BLaER1 (cell line): Measurements from ENCODE around the gene TRIM44.
"Not testable (repeated sequence)": the region's sequence is repeated elsewhere in the genome, so short reads cannot be mapped to it uniquely, and the experiment has no call there.

ENCODE experiments used
- H3K27ac ChIP-seq: shearing (Covaris generic); formaldehyde crosslinking; 2 replicates; pipeline ENCODE4 v1.8.1; 2022
- H3K27me3 ChIP-seq: shearing (Covaris generic); formaldehyde crosslinking; 2 replicates; pipeline ENCODE4 v1.8.1; 2022
- H3K36me3 ChIP-seq: shearing (Covaris generic); formaldehyde crosslinking; 2 replicates; pipeline ENCODE4 v1.8.1; 2022
- H3K4me1 ChIP-seq: shearing (Covaris generic); formaldehyde crosslinking; 2 replicates; pipeline ENCODE4 v1.8.1; 2022
- H3K4me2 ChIP-seq: shearing (Covaris generic); formaldehyde crosslinking; 2 replicates; pipeline ENCODE4 v1.8.1; 2022
- H3K4me3 ChIP-seq: shearing (Covaris generic); formaldehyde crosslinking; 2 replicates; pipeline ENCODE4 v1.8.1; 2022
- H3K9ac ChIP-seq: shearing (Covaris generic); formaldehyde crosslinking; 2 replicates; pipeline ENCODE4 v1.8.1; 2022
- H3K9me3 ChIP-seq: shearing (Covaris generic); formaldehyde crosslinking; 2 replicates; pipeline ENCODE4 v1.8.1; 2022
- H4K20me1 ChIP-seq: shearing (Covaris generic); formaldehyde crosslinking; 2 replicates; pipeline ENCODE4 v1.8.1; 2022
- Cebpa-rat ChIP-seq: shearing (Covaris generic); IDR thresholded peaks from 2 replicates; pipeline ENCODE4 v1.8.1; 2022

The TRIM44 gene

DNA sequence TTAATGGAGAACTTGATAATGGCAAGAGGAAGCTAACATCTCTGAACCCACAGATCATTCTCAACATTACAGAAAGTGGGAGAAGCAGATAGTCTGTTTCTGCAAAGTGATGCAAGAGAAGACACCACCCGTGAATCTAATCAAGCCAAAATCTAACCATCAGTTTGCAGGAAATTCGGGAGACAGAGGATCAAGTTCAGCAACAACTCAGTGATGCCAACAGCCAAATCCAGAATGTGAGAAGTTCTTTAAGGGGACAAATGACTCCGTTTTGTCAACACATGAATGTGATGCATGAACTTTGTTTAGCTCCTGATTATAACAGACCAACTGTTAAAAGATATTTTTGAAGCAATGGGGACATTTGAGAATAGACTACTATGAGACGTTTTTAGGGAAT is 186.0 kb downstream of the TRIM44 start:
- Histone ChIP-seq H3K4me2 (no peak overlapping the region), H3K36me3 (no peaks in the 10 kb centered on the region), H3K9me3 (no peaks in the 10 kb centered on the region), H3K27me3 (no peaks in the 10 kb centered on the region), H3K4me1 (peaks cover 5% of the 10 kb centered on the region), H4K20me1 (no peaks in the 10 kb centered on the region), H3K9ac (no peak overlapping the region), H3K4me3 (no peak overlapping the region), H3K27ac (no peak overlapping the region)
- no peak for TF ChIP-seq Cebpa-rat

- Histone ChIP-seq H3K4me2 (no peak overlapping the region), H3K27me3 (no peaks in the 10 kb centered on the region), H3K4me3 (no peak overlapping the region), H3K9ac (no peak overlapping the region), H3K36me3 (no peaks in the 10 kb centered on the region), H3K27ac (no peak overlapping the region), H4K20me1 (no peaks in the 10 kb centered on the region), H3K9me3 (no peaks in the 10 kb centered on the region), H3K4me1 (peaks cover 5% of the 10 kb centered on the region)
- TF ChIP-seq Cebpa-rat: no peak
Observed at GRCh38 chr11:35850191-35850590, 187.6 kb downstream of the TRIM44 start.

DNA sequence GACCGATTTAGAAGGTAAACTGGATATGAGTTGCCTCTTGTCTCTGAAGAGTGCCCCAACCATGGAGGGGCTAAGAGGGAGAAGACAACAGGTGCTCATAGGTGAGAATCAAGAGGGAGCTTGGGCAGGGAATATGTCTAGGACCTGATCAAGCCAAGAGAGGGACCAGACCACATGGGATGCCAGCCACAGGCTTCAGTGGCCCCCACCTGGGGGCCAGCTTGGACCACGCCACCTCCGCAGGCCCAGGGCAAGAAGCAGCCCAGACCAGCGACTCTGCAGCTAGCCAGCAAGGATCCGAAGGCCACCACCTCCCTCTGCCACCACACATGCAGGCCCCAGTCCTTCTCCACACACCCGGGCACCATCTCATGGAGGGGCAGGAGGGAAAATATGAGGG is 188.8 kb downstream of the TRIM44 start:
- no peak overlapping the region for H3K9ac ChIP-seq
- H3K4me1 ChIP-seq: peaks cover 5% of the 10 kb centered on the region

GRCh38 chr11:35852056-35852455 is 189.5 kb downstream of the TRIM44 start:
- Histone ChIP-seq H3K4me1 (peaks cover 5% of the 10 kb centered on the region), H3K4me2 (no peak overlapping the region), H3K9ac (no peak overlapping the region), H3K27me3 (no peaks in the 10 kb centered on the region), H3K27ac (no peak overlapping the region), H3K9me3 (no peaks in the 10 kb centered on the region), H3K4me3 (no peak overlapping the region), H3K36me3 (no peaks in the 10 kb centered on the region), H4K20me1 (no peaks in the 10 kb centered on the region)
- no peak for TF ChIP-seq Cebpa-rat

More for the DNA sequence above, 188.8 kb downstream of the TRIM44 start:
- no peaks in the 10 kb centered on the region for H3K36me3 ChIP-seq
- H3K4me3 ChIP-seq: no peak overlapping the region
- H3K4me2 ChIP-seq: no peak overlapping the region
- no peak for TF ChIP-seq Cebpa-rat
- H4K20me1 ChIP-seq: no peaks in the 10 kb centered on the region
- no peak overlapping the region for H3K27ac ChIP-seq
- H3K9me3 ChIP-seq: no peaks in the 10 kb centered on the region
- no peaks in the 10 kb centered on the region for H3K27me3 ChIP-seq

GRCh38 chr11:35853971-35854370 is 191.4 kb downstream of the TRIM44 start:
- TF ChIP-seq Cebpa-rat: no peak
- no peak overlapping the region for H3K4me2 ChIP-seq
- H4K20me1 ChIP-seq: no peaks in the 10 kb centered on the region
- no peaks in the 10 kb centered on the region for H3K36me3 ChIP-seq
- H3K9me3 ChIP-seq: no peaks in the 10 kb centered on the region
- H3K4me1 ChIP-seq: peaks cover 5% of the 10 kb centered on the region
- H3K4me3 ChIP-seq: no peak overlapping the region
- no peaks in the 10 kb centered on the region for H3K27me3 ChIP-seq
- H3K9ac ChIP-seq: no peak overlapping the region
- no peak overlapping the region for H3K27ac ChIP-seq

DNA sequence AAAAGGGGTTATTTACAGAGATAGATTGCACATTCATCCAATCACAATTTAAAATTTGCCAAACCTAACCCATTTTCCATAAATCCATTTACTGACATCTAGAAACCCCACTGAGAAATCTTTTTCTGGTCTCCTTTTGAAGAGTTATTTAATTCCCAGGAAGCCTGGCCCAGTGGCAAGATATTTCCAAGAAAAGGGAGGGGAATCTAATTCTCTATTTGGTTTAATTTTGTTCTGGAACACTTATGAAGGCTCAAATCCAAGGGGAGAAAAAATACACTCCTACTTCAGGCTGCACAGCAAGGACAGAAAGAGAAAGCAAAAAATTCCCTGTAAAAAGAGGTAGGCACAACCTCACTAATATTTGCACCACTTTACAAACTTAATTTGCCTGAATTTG is 193.1 kb downstream of the TRIM44 start:
- no peaks in the 10 kb centered on the region for H3K9me3 ChIP-seq
- peaks cover 5% of the 10 kb centered on the region for H3K4me1 ChIP-seq
- no peak overlapping the region for H3K9ac ChIP-seq
- H4K20me1 ChIP-seq: no peaks in the 10 kb centered on the region
- H3K4me3 ChIP-seq: no peak overlapping the region
- H3K27me3 ChIP-seq: no peaks in the 10 kb centered on the region
- H3K4me2 ChIP-seq: no peak overlapping the region
- H3K36me3 ChIP-seq: no peaks in the 10 kb centered on the region
- TF ChIP-seq Cebpa-rat: no peak
- H3K27ac ChIP-seq: no peak overlapping the region

- H3K4me2 ChIP-seq: no peak overlapping the region
- H3K27ac ChIP-seq: no peak overlapping the region
- no peaks in the 10 kb centered on the region for H4K20me1 ChIP-seq
- no peaks in the 10 kb centered on the region for H3K36me3 ChIP-seq
- H3K27me3 ChIP-seq: no peaks in the 10 kb centered on the region
- H3K4me3 ChIP-seq: no peak overlapping the region
- no peaks in the 10 kb centered on the region for H3K9me3 ChIP-seq
- H3K4me1 ChIP-seq: peaks cover 5% of the 10 kb centered on the region
- no peak for TF ChIP-seq Cebpa-rat
- no peak overlapping the region for H3K9ac ChIP-seq
Observed at GRCh38 chr11:35856259-35856658, 193.7 kb downstream of the TRIM44 start.

DNA sequence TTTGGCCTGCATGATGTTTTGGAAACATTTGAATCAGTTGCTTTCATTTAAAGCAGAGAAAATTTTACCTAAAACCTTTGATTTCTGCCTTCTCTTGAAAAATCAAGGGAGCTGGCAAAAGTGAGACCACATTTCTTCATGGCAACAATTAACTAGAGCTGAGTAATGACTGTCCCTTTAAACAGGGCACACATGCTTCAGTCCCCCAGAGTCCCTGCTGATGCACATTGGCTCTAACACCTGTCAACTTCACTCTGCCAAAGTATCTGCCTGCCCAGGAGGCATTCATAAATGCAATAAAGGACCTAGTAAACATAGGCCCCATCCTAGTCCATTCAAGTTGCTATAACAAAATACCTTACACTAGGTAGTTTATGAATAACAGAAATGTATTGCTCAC is 194.2 kb downstream of the TRIM44 start:
- no peak for TF ChIP-seq Cebpa-rat
- Histone ChIP-seq H3K36me3 (no peaks in the 10 kb centered on the region), H4K20me1 (no peaks in the 10 kb centered on the region)

GRCh38 chr11:35857922-35858321 is 195.3 kb downstream of the TRIM44 start:
- Histone ChIP-seq H3K9me3 (no peaks in the 10 kb centered on the region), H3K27ac (no peak overlapping the region), H3K4me2 (no peak overlapping the region), H3K4me3 (no peak overlapping the region), H3K4me1 (no peaks in the 10 kb centered on the region), H3K9ac (no peak overlapping the region), H3K36me3 (no peaks in the 10 kb centered on the region), H3K27me3 (no peaks in the 10 kb centered on the region), H4K20me1 (no peaks in the 10 kb centered on the region)
- no peak for TF ChIP-seq Cebpa-rat

More for the DNA sequence above, 194.2 kb downstream of the TRIM44 start:
- no peak overlapping the region for H3K27ac ChIP-seq
- no peak overlapping the region for H3K4me2 ChIP-seq
- no peak overlapping the region for H3K9ac ChIP-seq
- peaks cover 5% of the 10 kb centered on the region for H3K4me1 ChIP-seq
- no peak overlapping the region for H3K4me3 ChIP-seq
- H3K9me3 ChIP-seq: no peaks in the 10 kb centered on the region
- no peaks in the 10 kb centered on the region for H3K27me3 ChIP-seq

DNA sequence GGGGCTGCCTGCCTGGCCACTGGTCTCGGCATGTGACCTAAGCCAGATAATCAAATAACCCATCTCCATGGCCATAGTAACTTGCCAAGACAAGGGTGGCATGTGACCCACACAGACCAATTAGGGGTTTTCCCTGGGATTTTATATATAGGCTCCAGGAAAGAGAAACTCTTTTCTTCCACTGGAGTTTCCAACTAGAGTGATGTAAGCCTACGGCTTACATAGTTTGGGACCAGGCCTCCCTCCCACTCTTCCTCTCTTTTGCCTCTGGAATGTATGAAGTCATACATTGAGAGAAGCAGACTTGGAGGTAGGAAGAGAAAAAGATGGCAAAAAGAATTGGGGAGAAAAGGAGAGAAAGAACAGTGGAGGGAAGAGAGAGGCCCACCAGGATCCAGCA is 196.7 kb downstream of the TRIM44 start:
- Histone ChIP-seq H4K20me1 (no peaks in the 10 kb centered on the region), H3K4me3 (no peak overlapping the region), H3K4me1 (no peaks in the 10 kb centered on the region), H3K27me3 (no peaks in the 10 kb centered on the region), H3K27ac (no peak overlapping the region), H3K9me3 (no peaks in the 10 kb centered on the region), H3K9ac (no peak overlapping the region), H3K36me3 (no peaks in the 10 kb centered on the region), H3K4me2 (no peak overlapping the region)
- no peak for TF ChIP-seq Cebpa-rat

- H3K9me3 ChIP-seq, H4K20me1 ChIP-seq, H3K4me2 ChIP-seq, H3K4me1 ChIP-seq, H3K9ac ChIP-seq, H3K27me3 ChIP-seq, H3K36me3 ChIP-seq, H3K27ac ChIP-seq, H3K4me3 ChIP-seq: not testable (repeated sequence)
Observed at GRCh38 chr11:35860194-35860593, 197.6 kb downstream of the TRIM44 start.
